DND-41 (cell line): ENCODE data around the gene ABLIM1.

Source experiments
- ATAC-seq: fragments of 200-7000 bp; cut with Tn5 transposase; 3 replicates; pipeline ENCODE4 v1.9.1; 2021; ENCODE audit warnings: low read depth; ENCODE audit not compliant: insufficient read depth
- DNase-seq: peaks from one replicate; pipeline ENCODE4 v3.0.0-alpha.2; 2020
- H2AFZ ChIP-seq: 2 replicates; pipeline ENCODE4 v1.6.0; 2012; ENCODE audit warnings: low read depth, low read length
- H3K27ac ChIP-seq: 2 replicates; pipeline ENCODE4 v1.5.1; 2012; ENCODE audit warnings: low read length, inconsistent platforms
- H3K27me3 ChIP-seq: fragments of 200-600 bp; sonication (generic); 2 replicates; pipeline ENCODE4 v1.6.0; 2012; ENCODE audit warnings: low read length, mild to moderate bottlenecking, inconsistent platforms; ENCODE audit not compliant: insufficient read depth, poor library complexity
- H3K36me3 ChIP-seq: 2 replicates; pipeline ENCODE4 v1.5.1; 2012; ENCODE audit warnings: low read length, inconsistent platforms; ENCODE audit not compliant: insufficient read depth
- H3K4me1 ChIP-seq: 2 replicates; pipeline ENCODE4 v1.5.1; 2012; ENCODE audit warnings: mild to moderate bottlenecking, low read length; ENCODE audit not compliant: insufficient read depth
- H3K4me2 ChIP-seq: 2 replicates; pipeline ENCODE4 v1.6.0; 2012; ENCODE audit warnings: mild to moderate bottlenecking, moderate library complexity, low read length, inconsistent platforms; ENCODE audit not compliant: insufficient read depth
- H3K4me3 ChIP-seq, 2 experiments: fragments of 200-600 bp in 1 of 2; shearing (Covaris generic) in 1 of 2; 2 replicates each; pipeline ENCODE4 v1.5.1; 2012 to 2016; ENCODE audit warnings: inconsistent platforms in 2 of 2, low read length in 2 of 2, mild to moderate bottlenecking in 2 of 2, low read depth in 1 of 2, moderate library complexity in 1 of 2
- H3K79me2 ChIP-seq: 2 replicates; pipeline ENCODE4 v1.6.0; 2012; ENCODE audit warnings: low read length, inconsistent platforms; ENCODE audit not compliant: insufficient read depth
- H3K9ac ChIP-seq: 2 replicates; pipeline ENCODE4 v1.6.0; 2012; ENCODE audit warnings: low read depth, mild to moderate bottlenecking, inconsistent platforms, low read length, moderate library complexity
- H3K9me3 ChIP-seq: 2 replicates; pipeline ENCODE4 v1.5.1; 2012; ENCODE audit warnings: low read length, moderate library complexity, mild to moderate bottlenecking, inconsistent platforms; ENCODE audit not compliant: insufficient read depth, severe bottlenecking
- H4K20me1 ChIP-seq: 2 replicates; pipeline ENCODE4 v1.6.0; 2012; ENCODE audit warnings: low read length; ENCODE audit not compliant: insufficient read depth
- EZH2 ChIP-seq: IDR thresholded peaks from 3 replicates; pipeline ENCODE4 v1.6.1; 2012; ENCODE audit warnings: borderline replicate concordance, low read depth, mild to moderate bottlenecking, moderate library complexity, low read length, inconsistent platforms; ENCODE audit not compliant: severe bottlenecking
- TF ChIP-seq, protein P1 (sequence below): IDR thresholded peaks from 2 replicates; pipeline ENCODE4 v1.5.1; 2012; ENCODE audit warnings: borderline replicate concordance, low read length, moderate library complexity, mild to moderate bottlenecking; ENCODE audit not compliant: poor library complexity, severe bottlenecking; ENCODE audit errors: extremely low read depth

Gene ABLIM1

DNA sequence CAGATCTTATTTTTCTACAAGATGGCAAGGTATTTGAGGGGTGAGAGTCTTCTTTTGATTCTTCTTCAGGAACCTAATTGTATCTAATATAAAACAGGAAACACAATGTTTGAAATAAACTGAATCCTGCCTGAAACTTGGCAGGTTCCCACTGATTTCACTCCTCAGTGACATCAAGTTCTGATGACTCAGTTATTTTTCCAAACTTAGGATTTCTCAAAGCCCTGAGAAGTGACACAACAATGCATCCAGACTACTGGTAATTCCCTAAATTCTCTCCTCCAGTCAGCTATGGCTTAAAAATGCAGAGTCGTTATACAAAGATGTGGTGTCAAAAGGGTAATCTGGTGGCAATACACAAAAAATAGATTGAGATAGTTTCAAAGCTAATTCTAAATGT is 80.9 kb downstream of the ABLIM1 start:
- no peak for TF ChIP-seq EZH2
- TF ChIP-seq, protein P1, sequence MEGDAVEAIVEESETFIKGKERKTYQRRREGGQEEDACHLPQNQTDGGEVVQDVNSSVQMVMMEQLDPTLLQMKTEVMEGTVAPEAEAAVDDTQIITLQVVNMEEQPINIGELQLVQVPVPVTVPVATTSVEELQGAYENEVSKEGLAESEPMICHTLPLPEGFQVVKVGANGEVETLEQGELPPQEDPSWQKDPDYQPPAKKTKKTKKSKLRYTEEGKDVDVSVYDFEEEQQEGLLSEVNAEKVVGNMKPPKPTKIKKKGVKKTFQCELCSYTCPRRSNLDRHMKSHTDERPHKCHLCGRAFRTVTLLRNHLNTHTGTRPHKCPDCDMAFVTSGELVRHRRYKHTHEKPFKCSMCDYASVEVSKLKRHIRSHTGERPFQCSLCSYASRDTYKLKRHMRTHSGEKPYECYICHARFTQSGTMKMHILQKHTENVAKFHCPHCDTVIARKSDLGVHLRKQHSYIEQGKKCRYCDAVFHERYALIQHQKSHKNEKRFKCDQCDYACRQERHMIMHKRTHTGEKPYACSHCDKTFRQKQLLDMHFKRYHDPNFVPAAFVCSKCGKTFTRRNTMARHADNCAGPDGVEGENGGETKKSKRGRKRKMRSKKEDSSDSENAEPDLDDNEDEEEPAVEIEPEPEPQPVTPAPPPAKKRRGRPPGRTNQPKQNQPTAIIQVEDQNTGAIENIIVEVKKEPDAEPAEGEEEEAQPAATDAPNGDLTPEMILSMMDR: no peak
- H3K27me3 ChIP-seq: peaks cover 3% of the 10 kb centered on the region
- DNase-seq: no peak
- ATAC-seq: no peak
- no peaks in the 10 kb centered on the region for H3K36me3 ChIP-seq
- H3K9ac ChIP-seq: no peak overlapping the region
- H3K79me2 ChIP-seq: no peaks in the 10 kb centered on the region
- no peaks in the 10 kb centered on the region; the same call in 1 of the 2 replicates for H4K20me1 ChIP-seq
- no peak overlapping the region for H3K4me2 ChIP-seq
- H3K4me1 ChIP-seq: no peaks in the 10 kb centered on the region
- H2AFZ ChIP-seq: no peak overlapping the region
- no peak overlapping the region for H3K4me3 ChIP-seq
- H3K9me3 ChIP-seq: no peaks in the 10 kb centered on the region
- no peak overlapping the region for H3K27ac ChIP-seq

DNA sequence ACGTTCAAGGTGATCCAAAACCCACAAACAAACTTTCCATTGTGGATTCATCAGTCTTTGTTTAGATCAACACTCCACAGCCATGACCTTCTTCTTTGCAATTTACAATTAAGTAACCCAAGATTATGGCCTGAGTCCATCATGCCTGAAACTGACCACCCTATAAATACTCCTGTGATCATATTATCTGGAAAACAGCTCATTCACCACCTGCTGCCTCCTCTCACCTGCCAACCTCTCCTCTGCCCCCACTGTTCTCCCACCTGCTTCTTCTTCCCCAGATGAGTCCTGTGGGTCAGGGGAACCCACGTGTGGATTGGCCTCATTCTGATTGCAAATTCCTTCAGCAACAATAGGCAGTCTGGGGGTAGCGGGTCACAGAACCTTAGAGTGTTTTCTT is 81.4 kb downstream of the ABLIM1 start:
- H2AFZ ChIP-seq: no peak overlapping the region
- H3K4me3 ChIP-seq: no peak overlapping the region
- H3K4me2 ChIP-seq: no peak overlapping the region
- H3K9ac ChIP-seq: no peak overlapping the region
- no peak for TF ChIP-seq EZH2
- TF ChIP-seq, protein P1: no peak
- no peaks in the 10 kb centered on the region for H3K4me1 ChIP-seq
- DNase-seq (no peak), ATAC-seq (no peak)
- no peak overlapping the region for H3K27ac ChIP-seq
- H3K79me2 ChIP-seq: no peaks in the 10 kb centered on the region
- no peaks in the 10 kb centered on the region; the same call in 1 of the 2 replicates for H4K20me1 ChIP-seq
- H3K27me3 ChIP-seq: peaks cover 3% of the 10 kb centered on the region
- H3K36me3 ChIP-seq: no peaks in the 10 kb centered on the region
- no peaks in the 10 kb centered on the region for H3K9me3 ChIP-seq

DNA sequence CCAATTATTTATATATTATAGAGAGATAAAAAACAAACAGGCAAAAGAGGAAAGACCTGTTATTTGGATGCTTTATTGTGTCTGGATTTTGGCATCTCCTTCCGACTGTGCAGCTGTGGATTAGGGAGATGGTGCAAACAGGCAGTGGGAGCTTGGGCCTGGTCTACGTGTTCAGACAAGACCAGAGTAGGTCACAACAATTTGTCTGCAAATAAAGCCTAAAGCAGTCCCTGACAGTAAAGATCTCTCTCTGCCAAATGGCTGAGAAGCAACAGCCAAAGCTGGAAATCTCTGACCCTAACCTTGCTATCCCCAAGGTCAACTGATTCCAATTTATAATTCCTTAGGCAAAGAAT is 82.0 kb downstream of the ABLIM1 start:
- Histone ChIP-seq H4K20me1 (no peaks in the 10 kb centered on the region; the same call in 1 of the 2 replicates), H3K4me3 (no peak overlapping the region), H2AFZ (no peak overlapping the region), H3K27me3 (peaks cover 3% of the 10 kb centered on the region), H3K4me2 (no peak overlapping the region), H3K9me3 (no peaks in the 10 kb centered on the region), H3K4me1 (no peaks in the 10 kb centered on the region), H3K79me2 (no peaks in the 10 kb centered on the region), H3K9ac (no peak overlapping the region), H3K27ac (no peak overlapping the region), H3K36me3 (no peaks in the 10 kb centered on the region)
- TF ChIP-seq, protein P1: no peak
- TF ChIP-seq EZH2: no peak
- no peak for ATAC-seq
- DNase-seq: no peak
